Vagina (tissue), 2 donors: Measurements from ENCODE around the gene PDZD7. TPM values are rescaled to one million over a fixed set of nuclear protein-coding genes. Genes with fewer than 3 reads are reported as not detected.

ENCODE experiments used
- DNase-seq, 2 donors: peaks; one replicate each; pipeline ENCODE4 v3.0.0-alpha.2; 2017; ENCODE audit errors: extremely low spot score in 2 of 2
- H3K27ac ChIP-seq: fragments of 200-600 bp; sonication (generic); one replicate; pipeline ENCODE4 v1.5.1; 2019
- H3K27me3 ChIP-seq: fragments of 200-600 bp; sonication (generic); one replicate; pipeline ENCODE4 v1.5.1; 2019
- H3K36me3 ChIP-seq, 2 donors: fragments of 200-600 bp; sonication (generic); one replicate each; pipeline ENCODE4 v1.5.1; 2017 to 2019
- H3K4me1 ChIP-seq: fragments of 200-600 bp; sonication (generic); one replicate; pipeline ENCODE4 v1.5.1; 2019
- H3K4me3 ChIP-seq, 2 donors: fragments of 200-600 bp; sonication (generic); 1 replicate in 1 of 2; 2 replicates in 1 of 2; pipeline ENCODE4 v1.5.1; 2016 to 2019
- H3K9me3 ChIP-seq: fragments of 200-600 bp; sonication (generic); one replicate; pipeline ENCODE4 v1.5.1; 2019
- CTCF ChIP-seq, 3 experiments: fragments of 450-650 bp in 2 of 3; fragments of 200-600 bp in 1 of 3; sonication (generic) in 1 of 3; IDR thresholded peaks; one replicate each; pipeline ENCODE4 v1.5.1; 2017 to 2019; ENCODE audit warnings: antibody characterized with exemption in 3 of 3, mild to moderate bottlenecking in 2 of 3, moderate library complexity in 2 of 3
- POLR2A ChIP-seq, 2 donors: fragments of 450-650 bp; IDR thresholded peaks; one replicate each; pipeline ENCODE4 v1.6.1; 2017; ENCODE audit warnings: antibody characterized with exemption in 2 of 2, mild to moderate bottlenecking in 2 of 2, moderate library complexity in 2 of 2
- POLR2AphosphoS5 ChIP-seq, 2 donors: sonication (generic); formaldehyde crosslinking; IDR thresholded peaks; one replicate each; pipeline ENCODE4 v1.9.0; 2017; ENCODE audit warnings: antibody characterized with exemption in 2 of 2, mild to moderate bottlenecking in 2 of 2, low read depth in 1 of 2; ENCODE audit not compliant: insufficient read depth in 1 of 2
- intact Hi-C: fragments of 100-400 bp; cut with DNase I; formaldehyde crosslinking; loops from one replicate; pipeline ENCODE4 v1.15.1; 2023
- total RNA-seq: library from RNA; depleted of rRNA; stranded (reverse); fragments of >200 nt; gene quantifications from one replicate; pipeline ENCODE4 v1.2.3, GENCODE V29; 2016

The PDZD7 gene
- total RNA-seq, 1 donor from 2014 or later = 1.5 TPM

- no peaks in the 10 kb centered on the region for H3K27me3 ChIP-seq
- intact Hi-C loops = no loop called here
- H3K9me3 ChIP-seq = no peaks in the 10 kb centered on the region
- H3K27ac ChIP-seq = peak overlapping the region; percentile 58
- peaks cover 39% of the 10 kb centered on the region for H3K4me1 ChIP-seq
- H3K4me3 ChIP-seq = peak overlapping the region; percentile 47 to 55
- TF ChIP-seq POLR2A (IDR thresholded peaks at IDR 0.05) (no peak), CTCF (IDR thresholded peaks at IDR 0.05) (peak; percentile 89 to 91 (median 89)), POLR2AphosphoS5 (IDR thresholded peaks at IDR 0.05; ENCODE audit: insufficient read depth in 1 of 2, low read depth in 1 of 2) (peak in 1 of 2 donors; percentile 65)
- H3K36me3 ChIP-seq = no peaks in the 10 kb centered on the region
- no peak for DNase-seq
Measured at GRCh38 chr10:101067356-101068083, 36.6 kb upstream of the PDZD7 start.

GRCh38 chr10:101066896-101067355 is 36.0 kb upstream of the PDZD7 start:
- intact Hi-C loops = no loop called here
- H3K4me3 ChIP-seq = peak overlapping the region; percentile 47 to 55
- H3K36me3 ChIP-seq = no peaks in the 10 kb centered on the region
- TF ChIP-seq CTCF (IDR thresholded peaks at IDR 0.05) (no peak), POLR2A (IDR thresholded peaks at IDR 0.05) (no peak), POLR2AphosphoS5 (IDR thresholded peaks at IDR 0.05; ENCODE audit: insufficient read depth in 1 of 2, low read depth in 1 of 2) (no peak)
- H3K4me1 ChIP-seq = peaks cover 45% of the 10 kb centered on the region
- H3K27ac ChIP-seq = peak overlapping the region; percentile 58
- DNase-seq = no peak
- no peaks in the 10 kb centered on the region for H3K9me3 ChIP-seq
- no peaks in the 10 kb centered on the region for H3K27me3 ChIP-seq

- H3K27me3 ChIP-seq = no peaks in the 10 kb centered on the region
- no peaks in the 10 kb centered on the region for H3K36me3 ChIP-seq
- peak overlapping the region; percentile 58 for H3K27ac ChIP-seq
- peak overlapping the region; percentile 47 to 55 for H3K4me3 ChIP-seq
- peaks cover 51% of the 10 kb centered on the region for H3K4me1 ChIP-seq
- no peaks in the 10 kb centered on the region for H3K9me3 ChIP-seq
- intact Hi-C loops = no loop called here
- DNase-seq = no peak
- peak in 1 of 3 experiments; percentile 23 for TF ChIP-seq CTCF (IDR thresholded peaks at IDR 0.05)
- no peak for TF ChIP-seq POLR2A (IDR thresholded peaks at IDR 0.05)
- peak in 1 of 2 donors; percentile 39 for TF ChIP-seq POLR2AphosphoS5 (IDR thresholded peaks at IDR 0.05; ENCODE audit: insufficient read depth in 1 of 2, low read depth in 1 of 2)
Measured at GRCh38 chr10:101066146-101066895, 35.4 kb upstream of the PDZD7 start.

GRCh38 chr10:101065481-101066145 is 34.7 kb upstream of the PDZD7 start:
- Histone ChIP-seq H3K4me1 (peaks cover 54% of the 10 kb centered on the region), H3K4me3 (peak overlapping the region; percentile 47 to 55), H3K9me3 (no peaks in the 10 kb centered on the region), H3K27me3 (no peaks in the 10 kb centered on the region), H3K36me3 (no peaks in the 10 kb centered on the region), H3K27ac (peak overlapping the region; percentile 58)
- no peak for DNase-seq
- intact Hi-C loops = no loop called here
- TF ChIP-seq CTCF (IDR thresholded peaks at IDR 0.05) (no peak), POLR2AphosphoS5 (IDR thresholded peaks at IDR 0.05; ENCODE audit: insufficient read depth in 1 of 2, low read depth in 1 of 2) (no peak), POLR2A (IDR thresholded peaks at IDR 0.05) (no peak)
